Diencephalon (tissue), 1 donor: ENCODE measurements around the gene GOSR2. TPM values are rescaled to one million over a fixed set of nuclear protein-coding genes. Genes with fewer than 3 reads are reported as not detected.

ENCODE experiments used
- small RNA-seq: library from RNA; depleted of rRNA; stranded (forward); fragments of <200 nt; gene quantifications from one replicate; pipeline ENCODE3, GENCODE V24; 2014
- total RNA-seq: library from RNA; depleted of rRNA; stranded (reverse); fragments of >200 nt; gene quantifications from one replicate; pipeline ENCODE4 v1.2.3, GENCODE V29; 2014

The GOSR2 gene
- total RNA-seq = 48.7 TPM

GRCh38 chr17:46922804-46923635, at the start of gene GOSR2:
TSS of gene GOSR2 (plus strand) at chr17:46923160. CDS start at chr17:46923193, 33 bp downstream.

GRCh38 chr17:46979147-46979863, 56.3 kb downstream of the GOSR2 start, which contains the start of gene RPRML:
TSS of gene RPRML (minus strand) at chr17:46979253. CDS start at chr17:46979007, 246 bp downstream.

Small RNAs within 50 kb of the gene (small RNA-seq; reads per million reads assigned to genes)
- gene MIR5089 = not detected
- not detected for gene RNU6ATAC3P

Other genes starting within 250 kb of the GOSR2 start
- 10.4 TPM for gene WNT3, start 104.5 kb upstream of the GOSR2 start, total RNA-seq
- 1.2 TPM for gene WNT9B, start 71.6 kb upstream of the GOSR2 start, total RNA-seq
- gene RPRML, start 56.1 kb downstream of the GOSR2 start, total RNA-seq = 1.6 TPM